H1 (cell line): ENCODE results near the gene ERVW-1. TPM values are rescaled to one million over a fixed set of nuclear protein-coding genes. Genes with fewer than 3 reads are reported as not detected.
A peak's percentile ranks its signal among the peaks of the same experiment; 100 is the strongest.

ENCODE experiments used
- CTCF ChIA-PET: fragments of 300-600 bp; sonication (Branson Sonifier 250); formaldehyde crosslinking; loops from one replicate; lab custom pipeline; 2021; ENCODE audit not compliant: partially characterized antibody; lab: Charles Lee
- POLR2A ChIA-PET: fragments of 300-600 bp; sonication (Branson Sonifier 250); formaldehyde crosslinking; loops from one replicate; lab custom pipeline; 2021; ENCODE audit warnings: inconsistent platforms; ENCODE audit not compliant: partially characterized antibody; lab: Charles Lee
- DNase-seq, 2 experiments: peaks; one replicate each; pipeline versions ENCODE4 v3.0.0 to v3.0.0-alpha.2; 2010 to 2022; ENCODE audit warnings: low spot score in 2 of 2, low read depth in 1 of 2, mixed read lengths in 1 of 2
- FAIRE-seq: peaks from 2 replicates; lab custom pipeline; 2011; peaks lifted over from hg19 to GRCh38; lab: Jason Lieb, UNC
- H2AFZ ChIP-seq: 2 replicates; pipeline ENCODE4 v1.8.1; 2012; ENCODE audit warnings: low read length, inconsistent platforms
- H2AK5ac ChIP-seq: 2 replicates; pipeline ENCODE4 v1.6.1; 2013; ENCODE audit warnings: low read depth, low read length
- H2BK120ac ChIP-seq: replicated peaks from 2 replicates; pipeline ENCODE3; 2013; ENCODE audit warnings: low read depth, low read length, inconsistent platforms
- H2BK12ac ChIP-seq: 2 replicates; pipeline ENCODE4 v1.6.1; 2013; ENCODE audit warnings: low read depth, low read length
- H2BK15ac ChIP-seq: 2 replicates; pipeline ENCODE4 v1.6.1; 2013; ENCODE audit warnings: low read length
- H2BK20ac ChIP-seq: 2 replicates; pipeline ENCODE4 v1.6.1; 2013; ENCODE audit warnings: low read length
- H2BK5ac ChIP-seq: 2 replicates; pipeline ENCODE4 v1.6.1; 2013; ENCODE audit warnings: low read depth, low read length
- H3K14ac ChIP-seq: 2 replicates; pipeline ENCODE4 v1.6.1; 2013; ENCODE audit warnings: inconsistent platforms; ENCODE audit not compliant: insufficient read length
- H3K18ac ChIP-seq: 2 replicates; pipeline ENCODE4 v1.6.1; 2013; ENCODE audit warnings: low read length; ENCODE audit errors: extremely low read depth
- H3K23ac ChIP-seq: 2 replicates; pipeline ENCODE4 v1.6.1; 2013; ENCODE audit warnings: inconsistent platforms; ENCODE audit not compliant: insufficient read length
- H3K23me2 ChIP-seq: 2 replicates; pipeline ENCODE4 v1.6.1; 2013; ENCODE audit warnings: low read depth, low read length
- H3K27ac ChIP-seq: 2 replicates; pipeline ENCODE4 v1.6.1; 2011; ENCODE audit warnings: low read depth, low read length, inconsistent platforms
- H3K27me3 ChIP-seq, 4 experiments: replicated peaks in 1 of 4; 1 replicate in 1 of 4; 2 replicates in 3 of 4; pipeline versions ENCODE4 v1.6.1 to v1.8.1; 2011 to 2013; ENCODE audit warnings: low read length in 3 of 4, mild to moderate bottlenecking in 3 of 4, inconsistent platforms in 2 of 4, mixed read lengths in 2 of 4, moderate library complexity in 1 of 4; ENCODE audit not compliant: control insufficient read depth in 3 of 4, insufficient read depth in 3 of 4; ENCODE audit errors: extremely low read depth in 1 of 4
- H3K36me3 ChIP-seq, 4 experiments: 2 replicates each; pipeline versions ENCODE4 v1.6.1 to v1.8.1; 2011 to 2013; ENCODE audit warnings: mild to moderate bottlenecking in 4 of 4, low read length in 3 of 4, moderate library complexity in 2 of 4, control low read depth in 1 of 4, inconsistent platforms in 1 of 4; ENCODE audit not compliant: insufficient read depth in 4 of 4, control insufficient read depth in 2 of 4
- H3K4ac ChIP-seq: replicated peaks from 2 replicates; pipeline ENCODE3; 2013; ENCODE audit warnings: low read length, low read depth, mixed read lengths, inconsistent platforms; ENCODE audit not compliant: insufficient read length
- H3K4me1 ChIP-seq, 4 experiments: replicated peaks in 1 of 4; 1 replicate in 1 of 4; 2 replicates in 3 of 4; pipeline versions ENCODE4 v1.6.1 to v1.8.1; 2011 to 2013; ENCODE audit warnings: low read length in 3 of 4, inconsistent platforms in 2 of 4, mixed read lengths in 1 of 4; ENCODE audit not compliant: insufficient read depth in 4 of 4, control insufficient read depth in 3 of 4
- H3K4me2 ChIP-seq, 2 experiments: 2 replicates each; pipeline versions ENCODE4 v1.6.1 to v1.8.1; 2011 to 2013; ENCODE audit warnings: low read depth in 2 of 2, low read length in 2 of 2, control low read depth in 1 of 2, inconsistent platforms in 1 of 2, mild to moderate bottlenecking in 1 of 2; ENCODE audit not compliant: insufficient read depth in 1 of 2
- H3K4me3 ChIP-seq, 4 experiments: fragments of 200-600, 300-600 bp in 1 of 4; sonication (generic), shearing (Covaris generic), sonication (Bioruptor Twin) in 1 of 4; 2 replicates each; pipeline versions ENCODE4 v1.5.1 to v1.8.1; 2011 to 2016; ENCODE audit warnings: low read length in 4 of 4, low read depth in 3 of 4, control low read depth in 2 of 4, inconsistent platforms in 2 of 4, mild to moderate bottlenecking in 2 of 4, mixed read lengths in 1 of 4, moderate library complexity in 1 of 4; ENCODE audit not compliant: insufficient read depth in 2 of 4; ENCODE audit errors: extremely low read depth in 1 of 4
- H3K56ac ChIP-seq: replicated peaks from 2 replicates; pipeline ENCODE3; 2013; ENCODE audit warnings: low read depth, mild to moderate bottlenecking, mixed read lengths, low read length, inconsistent platforms; ENCODE audit not compliant: insufficient read length
- H3K79me1 ChIP-seq: 2 replicates; pipeline ENCODE4 v1.6.1; 2013; ENCODE audit warnings: low read depth, low read length, control low read depth
- H3K79me2 ChIP-seq, 2 experiments: 2 replicates each; pipeline versions ENCODE4 v1.6.1 to v1.8.1; 2012 to 2013; ENCODE audit warnings: low read length in 2 of 2, mild to moderate bottlenecking in 2 of 2, inconsistent platforms in 1 of 2; ENCODE audit not compliant: insufficient read depth in 2 of 2, control insufficient read depth in 1 of 2
- H3K9ac ChIP-seq, 4 experiments: replicated peaks in 1 of 4; 1 replicate in 1 of 4; 2 replicates in 3 of 4; pipeline versions ENCODE4 v1.6.1 to v1.8.1; 2011 to 2013; ENCODE audit warnings: low read depth in 3 of 4, low read length in 3 of 4, control low read depth in 2 of 4, mild to moderate bottlenecking in 2 of 4, moderate library complexity in 2 of 4, inconsistent platforms in 1 of 4; ENCODE audit errors: extremely low read depth in 1 of 4
- H3K9me3 ChIP-seq, 2 experiments: 2 replicates each; pipeline versions ENCODE4 v1.6.1 to v1.8.1; 2012 to 2013; ENCODE audit warnings: mild to moderate bottlenecking in 2 of 2, moderate library complexity in 2 of 2, control low read depth in 1 of 2, inconsistent platforms in 1 of 2, low read depth in 1 of 2, low read length in 1 of 2, mixed read lengths in 1 of 2; ENCODE audit not compliant: insufficient read depth in 2 of 2
- H4K20me1 ChIP-seq, 2 experiments: replicated peaks in 1 of 2; 2 replicates each; pipeline versions ENCODE3 to v1.8.1; 2011 to 2013; ENCODE audit warnings: inconsistent platforms in 2 of 2, low read length in 2 of 2, mild to moderate bottlenecking in 1 of 2; ENCODE audit not compliant: insufficient read depth in 2 of 2, control insufficient read depth in 1 of 2
- H4K5ac ChIP-seq: 2 replicates; pipeline ENCODE4 v1.6.1; 2013; ENCODE audit warnings: low read length, low read depth, mixed read lengths, inconsistent platforms; ENCODE audit not compliant: insufficient read length
- H4K8ac ChIP-seq: 2 replicates; pipeline ENCODE4 v1.8.0; 2013; ENCODE audit warnings: mild to moderate bottlenecking, moderate library complexity, low read length, inconsistent platforms; ENCODE audit not compliant: insufficient read depth; ENCODE audit errors: extremely low read depth
- H4K91ac ChIP-seq: replicated peaks from 2 replicates; pipeline ENCODE3; 2013; ENCODE audit warnings: low read length, mixed read lengths, inconsistent platforms; ENCODE audit not compliant: insufficient read length
- CBX8 ChIP-seq: fragments of 300-800, 300-1000 bp; sonication (generic); IDR thresholded peaks from 2 replicates; pipeline ENCODE4 v1.7.1; 2016; ENCODE audit warnings: low read depth, low read length, borderline replicate concordance
- E2F6 ChIP-seq: IDR thresholded peaks from 2 replicates; pipeline ENCODE4 v1.6.1; 2012; ENCODE audit warnings: inconsistent platforms
- RAD21 ChIP-seq, 2 experiments: IDR thresholded peaks in 1 of 2; conservative IDR thresholded peaks in 1 of 2; 2 replicates each; pipeline ENCODE4 v1.6.1; 2011; ENCODE audit warnings: low read depth in 2 of 2, low read length in 2 of 2, improper control_type of control experiment in 1 of 2, inconsistent platforms in 1 of 2, mild to moderate bottlenecking in 1 of 2, moderate library complexity in 1 of 2
- TCF12 ChIP-seq: IDR thresholded peaks from 2 replicates; pipeline ENCODE4 v1.6.1; 2011; ENCODE audit warnings: low read depth, mild to moderate bottlenecking, low read length
- WGBS, 2 experiments: shearing (Covaris generic) in 1 of 2; methylation state at CpG; one replicate each; pipeline versions ENCODE4 v1.1.6 to v1.1.7; 2013 to 2015; ENCODE audit warnings: low lambda C conversion rate in 2 of 2, mixed read lengths in 2 of 2, inconsistent platforms in 1 of 2, low coverage in 1 of 2, missing lambda C conversion rate in 1 of 2; ENCODE audit not compliant: insufficient replicate concordance in 2 of 2, insufficient coverage in 1 of 2, insufficient read length in 1 of 2; ENCODE audit errors: extremely low coverage in 1 of 2, missing lambda C conversion rate in 1 of 2; 5-methylcytosine and 5-hydroxymethylcytosine counted together
- polyA plus RNA-seq, 7 experiments: library from polyadenylated mRNA; depleted of rRNA in 3 of 7; stranded (reverse) in 5 of 7; unstranded in 2 of 7; fragments of >200 nt in 5 of 7; fragments of 200-250 nt in 2 of 7; gene quantifications; 1 replicate in 5 of 7; 2 replicates in 1 of 7; 4 replicates in 1 of 7; pipeline versions ENCODE4 v1.2.1 to v1.2.3, GENCODE V29; 2011 to 2013; ENCODE audit warnings: missing spikeins in 2 of 7, mixed read lengths in 2 of 7
- total RNA-seq: library from RNA; stranded (reverse); fragmentation: NEBNext Ultra II Directional; extraction: Animal tissue kit (Norgen Biotek cat#: 25700); gene quantifications from 2 replicates; pipeline ENCODE4 v1.2.1, GENCODE V29; 2021

ERVW-1 gene
- total and polyA plus RNA-seq, 2 of the 8 experiments (the other 6 are each of a cell fraction or from before 2014, with no cell fraction given), result 0.08 TPM; not detected in 1

GRCh38 chr7:92446869-92447344 lies 30.8 kb downstream of the ERVW-1 start:
- POLR2A ChIA-PET, result interaction anchor here (0.6 to 3.1 kb wide), 25 partner anchors 9 to 545 kb away, joined by 3 to 34 read pairs (median 4); partner anchors contain the start of genes ANKIB1, CYP51A1, KRIT1 and LRRD1
- Histone ChIP-seq H3K4me2 (peak overlapping the region in 1 of 2 experiments; percentile 36; a peak in 1 of 4 replicates), H3K56ac (no peak overlapping the region), H2AFZ (peak overlapping the region; percentile 94), H2BK5ac (no peak overlapping the region), H3K79me1 (no peaks in the 10 kb centered on the region; the same call in 1 of the 2 replicates), H3K9ac (peak overlapping the region in 2 of 4 experiments; percentile 96 to 97; a peak in 4 of 7 replicates), H4K20me1 (peaks cover 2 to 5% of the 10 kb centered on the region in 2 experiments), H4K8ac (peak overlapping the region; percentile 75; the same call in 1 of the 2 replicates), H3K4me3 (peak overlapping the region in 3 of 4 experiments; percentile 88 to 94 (median 90); a peak in 4 of 8 replicates), H2BK15ac (no peak overlapping the region), H3K27ac (no peak overlapping the region), H2BK12ac (no peak overlapping the region), H3K14ac (no peak overlapping the region), H3K18ac (no peak overlapping the region), H2BK120ac (no peak overlapping the region), H3K4me1 (no peaks in the 10 kb centered on the region), H3K9me3 (no peaks in the 10 kb centered on the region), H2AK5ac (no peak overlapping the region), H2BK20ac (no peak overlapping the region), H3K36me3 (peaks cover 4 to 31% (median 20%) of the 10 kb centered on the region in 4 experiments), H3K23me2 (peaks cover 3% of the 10 kb centered on the region; the same call in 1 of the 2 replicates), H3K4ac (no peak overlapping the region), H3K79me2 (peaks cover 0 to 20% of the 10 kb centered on the region in 2 experiments; a peak in 2 of 4 replicates), H3K27me3 (no peaks in the 10 kb centered on the region), H4K91ac (no peak overlapping the region), H3K23ac (no peak overlapping the region), H4K5ac (no peak overlapping the region)
- DNase-seq (no peak), FAIRE-seq (peak; percentile 60)
- 58% methylated on average over 20 of the region's 21 CpGs; no CpG with 5 or more reads in 1 of the 2 experiments for WGBS, 2 experiments
- peak; percentile 72; the same call in 1 of the 2 replicates for TF ChIP-seq E2F6
- peak in 1 of 2 experiments; percentile 93; a peak in 3 of 4 replicates for TF ChIP-seq RAD21 (IDR thresholded peaks at IDR 0.05 in 1 of 2, conservative IDR thresholded peaks at IDR 0.05 in 1 of 2; ENCODE audit: low read depth in 2 of 2, low read length in 2 of 2)
- TF ChIP-seq CBX8, result no peak
- TF ChIP-seq TCF12, result 0 out of 2 replicates have a peak, but pooled peaks have one; percentile 1
- CTCF ChIA-PET, result interaction anchor here (0.6 to 6.4 kb wide), 36 partner anchors 9 to 605 kb away, joined by 3 to 159 read pairs (median 4); partner anchors contain the start of genes ANKIB1, CYP51A1 and KRIT1
